LHCN-M2 (cell line): ENCODE measurements around the gene GPR137. TPM values are rescaled to one million over a fixed set of nuclear protein-coding genes. Genes with fewer than 3 reads are reported as not detected.
A peak's percentile ranks its signal among the peaks of the same experiment; 100 is the strongest.

ENCODE experiments used
- DNase-seq: peaks from one replicate; pipeline ENCODE4 v3.0.0-alpha.2; 2012; ENCODE audit warnings: low read depth
- total RNA-seq: library from RNA; depleted of rRNA; stranded (reverse); fragments of >200 nt; gene quantifications from 2 replicates; pipeline ENCODE4 v1.2.3, GENCODE V29; 2014

GPR137 gene
- total RNA-seq, 1 experiment from 2014 or later: 26.8 TPM

GRCh38 chr11:64263021-64263946 lies 22.4 kb upstream of the GPR137 start:
- DNase-seq: peak; percentile 54

- no peak for DNase-seq
Observed at GRCh38 chr11:64263947-64264317, 21.7 kb upstream of the GPR137 start.

GRCh38 chr11:64264371-64264852 lies 21.2 kb upstream of the GPR137 start:
- DNase-seq: no peak

GRCh38 chr11:64265176-64266160 lies 20.2 kb upstream of the GPR137 start:
- no peak for DNase-seq

GRCh38 chr11:64266339-64266738 lies 19.3 kb upstream of the GPR137 start:
- DNase-seq: peak; percentile 43

- DNase-seq: peak; percentile 17
Observed at GRCh38 chr11:64267207-64267945, 18.3 kb upstream of the GPR137 start.

- DNase-seq: peak; percentile 30
Observed at GRCh38 chr11:64268025-64268892, 17.4 kb upstream of the GPR137 start.

- DNase-seq: peak; percentile 59
Observed at GRCh38 chr11:64268893-64269539, 16.6 kb upstream of the GPR137 start.

GRCh38 chr11:64269540-64270220 lies 16.0 kb upstream of the GPR137 start:
- peak; percentile 100 for DNase-seq

- no peak for DNase-seq
Observed at GRCh38 chr11:64275031-64275800, 10.4 kb upstream of the GPR137 start.

GRCh38 chr11:64275841-64276240 lies 9.8 kb upstream of the GPR137 start:
- DNase-seq: no peak

GRCh38 chr11:64276653-64277431 lies 8.8 kb upstream of the GPR137 start:
- no peak for DNase-seq

- no peak for DNase-seq
Observed at GRCh38 chr11:64278576-64279190, 7.0 kb upstream of the GPR137 start.

GRCh38 chr11:64281957-64282770 lies 3.5 kb upstream of the GPR137 start:
- no peak for DNase-seq

GRCh38 chr11:64283092-64283491 lies 2.6 kb upstream of the GPR137 start:
- no peak for DNase-seq
